Keratinocyte (primary cell): Measurements from ENCODE around the gene FRYL. TPM values are rescaled to one million over a fixed set of nuclear protein-coding genes. Genes with fewer than 3 reads are reported as not detected.

ENCODE experiments used
- DNase-seq: peaks from one replicate; pipeline ENCODE4 v3.0.0-alpha.2; 2011; ENCODE audit warnings: low read depth, missing footprints, low spot score
- FAIRE-seq: peaks from 2 replicates; lab custom pipeline; 2011; peaks lifted over from hg19 to GRCh38; lab: Jason Lieb, UNC
- H2AFZ ChIP-seq: 2 replicates; pipeline ENCODE4 v1.6.0; 2012; ENCODE audit warnings: low read length, control low read depth, inconsistent platforms; ENCODE audit not compliant: control insufficient read depth
- H3K27ac ChIP-seq: 2 replicates; pipeline ENCODE4 v1.5.1; 2011; ENCODE audit warnings: low read length; ENCODE audit not compliant: control insufficient read depth, insufficient read depth
- H3K27me3 ChIP-seq: 3 replicates; pipeline ENCODE4 v1.6.0; 2011; ENCODE audit warnings: low read length; ENCODE audit not compliant: control insufficient read depth, insufficient read depth; ENCODE audit errors: extremely low read depth
- H3K36me3 ChIP-seq, 2 experiments: 2 replicates in 1 of 2; 3 replicates in 1 of 2; pipeline ENCODE4 v1.5.1; 2011; ENCODE audit warnings: low read length in 2 of 2, mild to moderate bottlenecking in 1 of 2; ENCODE audit not compliant: control insufficient read depth in 2 of 2, insufficient read depth in 2 of 2; ENCODE audit errors: extremely low read depth in 1 of 2
- H3K4me1 ChIP-seq: 3 replicates; pipeline ENCODE4 v1.5.1; 2011; ENCODE audit warnings: low read length; ENCODE audit not compliant: control insufficient read depth, insufficient read depth; ENCODE audit errors: extremely low read depth
- H3K4me2 ChIP-seq: 3 replicates; pipeline ENCODE4 v1.6.0; 2011; ENCODE audit warnings: low read depth, low read length; ENCODE audit not compliant: control insufficient read depth, insufficient read depth; ENCODE audit errors: extremely low read depth
- H3K4me3 ChIP-seq, 3 experiments: fragments of 200-600 bp in 1 of 3; sonication (generic) in 1 of 3; 2 replicates in 2 of 3; 3 replicates in 1 of 3; pipeline ENCODE4 v1.5.1; 2011 to 2016; ENCODE audit warnings: low read length in 3 of 3, mild to moderate bottlenecking in 3 of 3, control low read depth in 2 of 3, inconsistent platforms in 1 of 3, low read depth in 1 of 3, mixed read lengths in 1 of 3, mixed run types in 1 of 3, moderate library complexity in 1 of 3; ENCODE audit not compliant: control insufficient read depth in 2 of 3, insufficient read depth in 2 of 3; ENCODE audit errors: extremely low read depth in 1 of 3
- H3K79me2 ChIP-seq: 2 replicates; pipeline ENCODE4 v1.6.0; 2012; ENCODE audit warnings: low read length; ENCODE audit not compliant: control insufficient read depth, insufficient read depth
- H3K9ac ChIP-seq: 3 replicates; pipeline ENCODE4 v1.6.0; 2011; ENCODE audit warnings: low read length; ENCODE audit not compliant: control insufficient read depth, insufficient read depth; ENCODE audit errors: extremely low read depth
- H3K9me1 ChIP-seq: 3 replicates; pipeline ENCODE4 v1.6.0; 2011; ENCODE audit warnings: low read length; ENCODE audit not compliant: control insufficient read depth, insufficient read depth; ENCODE audit errors: extremely low read depth
- H3K9me3 ChIP-seq: 2 replicates; pipeline ENCODE4 v1.5.1; 2012; ENCODE audit warnings: low read depth, low read length; ENCODE audit not compliant: control insufficient read depth
- H4K20me1 ChIP-seq: 3 replicates; pipeline ENCODE4 v1.6.0; 2011; ENCODE audit warnings: low read length; ENCODE audit not compliant: control insufficient read depth, insufficient read depth; ENCODE audit errors: extremely low read depth
- CTCF ChIP-seq, 3 experiments: IDR thresholded peaks in 1 of 3; conservative IDR thresholded peaks in 1 of 3; optimal IDR thresholded peaks in 1 of 3; 2 replicates in 2 of 3; 3 replicates in 1 of 3; pipeline versions ENCODE3 to v1.5.1; 2011; ENCODE audit warnings: low read length in 3 of 3, mild to moderate bottlenecking in 3 of 3, moderate library complexity in 2 of 3, control low read depth in 1 of 3, inconsistent platforms in 1 of 3; ENCODE audit not compliant: insufficient read depth in 2 of 3; ENCODE audit errors: extremely low read depth in 1 of 3
- EZH2 ChIP-seq: IDR thresholded peaks from one replicate; pipeline ENCODE4 v1.6.1; 2012; ENCODE audit warnings: inconsistent platforms, mild to moderate bottlenecking, low read length, moderate library complexity
- dilution Hi-C: fragments of 300-500 bp; cut with MboI; formaldehyde crosslinking; loops from one replicate; pipeline ENCODE4 v1.7.0; 2020; ENCODE audit warnings: low sequenced_read_pairs; ENCODE audit not compliant: extremely low pct_ligation_motif_present
- polyA plus RNA-seq, 5 experiments: library from polyadenylated mRNA; depleted of rRNA in 3 of 5; stranded (reverse) in 3 of 5; stranded (forward) in 1 of 5; unstranded in 1 of 5; fragments of >200 nt; gene quantifications; 1 replicate in 1 of 5; 2 replicates in 3 of 5; 3 replicates in 1 of 5; pipeline versions ENCODE4 v1.2.1 to v1.2.3, GENCODE V29; 2011 to 2012; ENCODE audit warnings: missing spikeins in 2 of 5, low read depth in 1 of 5, low replicate concordance in 1 of 5

FRYL gene
- polyA plus RNA-seq, 1 donor (not counting 4 experiments of a cell fraction or from before 2014, with no cell fraction given), result 40.4 TPM

DNA sequence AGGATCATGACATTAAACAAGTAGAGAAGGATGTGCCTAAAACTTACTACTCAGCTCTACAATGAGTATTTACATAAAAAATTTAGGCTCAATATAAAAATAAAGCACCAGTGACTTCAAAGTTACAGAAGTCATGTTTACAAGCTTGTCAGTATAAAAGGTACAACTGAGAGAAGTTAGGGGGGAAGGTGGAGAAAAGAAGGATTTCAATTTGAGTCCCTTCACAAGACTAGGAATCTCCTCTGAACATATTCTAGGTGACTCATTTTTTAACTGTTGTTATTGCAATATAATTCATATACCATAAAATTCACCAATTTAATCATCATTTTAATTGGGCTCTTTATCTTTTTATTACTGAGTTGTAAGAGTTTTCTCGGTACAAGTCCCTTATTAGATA, 26.9 kb downstream of the FRYL start:
- Histone ChIP-seq H4K20me1 (no peaks in the 10 kb centered on the region), H3K4me1 (peaks cover 2% of the 10 kb centered on the region), H3K4me3 (no peak overlapping the region), H3K27me3 (no peaks in the 10 kb centered on the region), H2AFZ (no peak overlapping the region), H3K27ac (no peak overlapping the region), H3K9me3 (no peaks in the 10 kb centered on the region), H3K79me2 (peaks cover 86% of the 10 kb centered on the region), H3K9me1 (no peaks in the 10 kb centered on the region), H3K9ac (no peak overlapping the region), H3K4me2 (no peak overlapping the region), H3K36me3 (no peaks in the 10 kb centered on the region)
- TF ChIP-seq EZH2 (no peak), CTCF (optimal IDR thresholded peaks at IDR 0.05 in 1 of 3, IDR thresholded peaks at IDR 0.05 in 1 of 3, conservative IDR thresholded peaks at IDR 0.05 in 1 of 3; ENCODE audit: extremely low read depth in 1 of 3, insufficient read depth in 2 of 3, low read length in 3 of 3) (no peak)
- FAIRE-seq, result no peak
- DNase-seq, result no peak
- dilution Hi-C loops, result no loop called here

DNA sequence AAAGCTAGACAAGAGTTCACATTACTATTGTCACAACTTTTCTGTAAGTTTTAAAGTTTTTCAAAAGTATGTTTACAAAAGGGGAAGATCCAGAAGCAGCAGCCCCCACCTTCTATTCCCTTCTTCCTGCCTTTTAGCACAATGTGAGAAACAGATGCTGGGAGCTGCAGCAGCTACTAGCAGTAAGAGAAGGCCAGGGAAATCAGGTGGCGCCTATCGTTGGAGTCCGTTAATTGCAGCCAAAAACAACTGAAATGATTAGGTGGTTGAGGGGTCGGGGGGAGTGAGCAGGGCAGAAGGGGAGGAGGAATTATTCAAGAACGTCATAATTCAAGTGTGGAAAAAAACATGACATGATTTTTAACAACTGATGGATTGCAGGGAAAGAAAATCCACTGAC, 27.4 kb downstream of the FRYL start:
- DNase-seq (no peak), FAIRE-seq (no peak)
- Histone ChIP-seq H3K27me3 (no peaks in the 10 kb centered on the region), H3K9ac (no peak overlapping the region), H3K36me3 (no peaks in the 10 kb centered on the region), H3K4me3 (no peak overlapping the region), H3K9me1 (no peaks in the 10 kb centered on the region), H3K4me1 (peaks cover 5% of the 10 kb centered on the region), H4K20me1 (no peaks in the 10 kb centered on the region), H2AFZ (no peak overlapping the region), H3K79me2 (peaks cover 89% of the 10 kb centered on the region), H3K4me2 (no peak overlapping the region), H3K9me3 (no peaks in the 10 kb centered on the region), H3K27ac (no peak overlapping the region)
- no peak for TF ChIP-seq CTCF (optimal IDR thresholded peaks at IDR 0.05 in 1 of 3, IDR thresholded peaks at IDR 0.05 in 1 of 3, conservative IDR thresholded peaks at IDR 0.05 in 1 of 3; ENCODE audit: extremely low read depth in 1 of 3, insufficient read depth in 2 of 3, low read length in 3 of 3)
- no peak for TF ChIP-seq EZH2
- dilution Hi-C loops, result no loop called here
